Liver (tissue), 2 donors: Measurements from ENCODE around the gene MTA2.

Experiments
- TF ChIP-seq, protein P1 (sequence below): fragments of 150-350 bp; IDR thresholded peaks from 2 replicates; pipeline ENCODE4 v1.5.1; 2017; ENCODE audit warnings: improper control_type of control experiment, low read depth, low read length; ENCODE audit not compliant: missing input control
- TF ChIP-seq, protein P2 (sequence below): IDR thresholded peaks from 2 replicates; pipeline ENCODE4 v1.6.1; 2016; ENCODE audit warnings: antibody characterized with exemption
- donor health status: healthy.

- TF ChIP-seq, protein P1, sequence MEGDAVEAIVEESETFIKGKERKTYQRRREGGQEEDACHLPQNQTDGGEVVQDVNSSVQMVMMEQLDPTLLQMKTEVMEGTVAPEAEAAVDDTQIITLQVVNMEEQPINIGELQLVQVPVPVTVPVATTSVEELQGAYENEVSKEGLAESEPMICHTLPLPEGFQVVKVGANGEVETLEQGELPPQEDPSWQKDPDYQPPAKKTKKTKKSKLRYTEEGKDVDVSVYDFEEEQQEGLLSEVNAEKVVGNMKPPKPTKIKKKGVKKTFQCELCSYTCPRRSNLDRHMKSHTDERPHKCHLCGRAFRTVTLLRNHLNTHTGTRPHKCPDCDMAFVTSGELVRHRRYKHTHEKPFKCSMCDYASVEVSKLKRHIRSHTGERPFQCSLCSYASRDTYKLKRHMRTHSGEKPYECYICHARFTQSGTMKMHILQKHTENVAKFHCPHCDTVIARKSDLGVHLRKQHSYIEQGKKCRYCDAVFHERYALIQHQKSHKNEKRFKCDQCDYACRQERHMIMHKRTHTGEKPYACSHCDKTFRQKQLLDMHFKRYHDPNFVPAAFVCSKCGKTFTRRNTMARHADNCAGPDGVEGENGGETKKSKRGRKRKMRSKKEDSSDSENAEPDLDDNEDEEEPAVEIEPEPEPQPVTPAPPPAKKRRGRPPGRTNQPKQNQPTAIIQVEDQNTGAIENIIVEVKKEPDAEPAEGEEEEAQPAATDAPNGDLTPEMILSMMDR = no peak
- TF ChIP-seq, protein P2, sequence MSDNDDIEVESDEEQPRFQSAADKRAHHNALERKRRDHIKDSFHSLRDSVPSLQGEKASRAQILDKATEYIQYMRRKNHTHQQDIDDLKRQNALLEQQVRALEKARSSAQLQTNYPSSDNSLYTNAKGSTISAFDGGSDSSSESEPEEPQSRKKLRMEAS = no peak
Measured at GRCh38 chr11:62556875-62557631, 44.6 kb downstream of the MTA2 start.
